ENCODE data around the gene UXT.

DNA sequence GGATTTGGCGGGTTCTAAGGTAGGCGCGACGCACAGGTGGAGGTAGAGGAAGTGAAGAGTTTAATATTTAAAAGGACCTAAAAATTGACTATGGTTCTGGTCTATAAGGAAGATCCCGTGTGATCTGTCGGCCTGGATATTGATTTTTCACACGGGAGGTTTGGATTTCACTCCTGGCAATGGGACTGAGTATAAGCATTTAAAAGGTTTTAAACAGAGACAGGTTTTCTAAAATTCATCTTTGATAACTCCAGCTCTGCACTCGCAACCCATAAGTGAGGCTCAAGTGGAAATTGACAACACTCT, 394 bp upstream of the UXT start:
- no peak for TF ChIP-seq ZNF274 (IDR thresholded peaks at IDR 0.05; ENCODE audit: low read depth, low read length)
- TF ChIP-seq YY1 (IDR thresholded peaks at IDR 0.05; ENCODE audit: insufficient read depth, insufficient read length): no peak
- no peak for TF ChIP-seq SUZ12 (IDR thresholded peaks at IDR 0.05; ENCODE audit: extremely low read depth, insufficient read depth, insufficient read length)

Data from NT2/D1 (cell line).